ENCODE results near the gene TRIP12.

GRCh38 chr2:229943171-229943570, 21.4 kb upstream of the TRIP12 start:
- TF ChIP-seq CREB5 (CRISPR knock-in tag; IDR thresholded peaks at IDR 0.05; ENCODE audit: low read depth) = no peak
- TF ChIP-seq RARB (CRISPR knock-in tag; IDR thresholded peaks at IDR 0.05) = no peak
- TF ChIP-seq ZFP3 (CRISPR knock-in tag; IDR thresholded peaks at IDR 0.05) = no peak
- no peak for TF ChIP-seq ZFP30 (CRISPR knock-in tag; IDR thresholded peaks at IDR 0.05)
- TF ChIP-seq PPARA (CRISPR knock-in tag; IDR thresholded peaks at IDR 0.05; ENCODE audit: borderline replicate concordance) = no peak

Data from SK-N-SH treated with all-trans-retinoic acid at 6 μM for 48 hours (cell line).